ENCODE data around the gene GALP.
"Not testable (repeated sequence)": the region's sequence is repeated elsewhere in the genome, so short reads cannot be mapped to it uniquely, and the experiment has no call there.

Gene GALP

GRCh38 chr19:56175861-56176307 is at the start of gene GALP:
TSS of gene GALP (plus strand) at chr19:56176008. CDS start at chr19:56177109, 1,101 bp downstream.
- DNase-seq: not testable (repeated sequence)

DNA sequence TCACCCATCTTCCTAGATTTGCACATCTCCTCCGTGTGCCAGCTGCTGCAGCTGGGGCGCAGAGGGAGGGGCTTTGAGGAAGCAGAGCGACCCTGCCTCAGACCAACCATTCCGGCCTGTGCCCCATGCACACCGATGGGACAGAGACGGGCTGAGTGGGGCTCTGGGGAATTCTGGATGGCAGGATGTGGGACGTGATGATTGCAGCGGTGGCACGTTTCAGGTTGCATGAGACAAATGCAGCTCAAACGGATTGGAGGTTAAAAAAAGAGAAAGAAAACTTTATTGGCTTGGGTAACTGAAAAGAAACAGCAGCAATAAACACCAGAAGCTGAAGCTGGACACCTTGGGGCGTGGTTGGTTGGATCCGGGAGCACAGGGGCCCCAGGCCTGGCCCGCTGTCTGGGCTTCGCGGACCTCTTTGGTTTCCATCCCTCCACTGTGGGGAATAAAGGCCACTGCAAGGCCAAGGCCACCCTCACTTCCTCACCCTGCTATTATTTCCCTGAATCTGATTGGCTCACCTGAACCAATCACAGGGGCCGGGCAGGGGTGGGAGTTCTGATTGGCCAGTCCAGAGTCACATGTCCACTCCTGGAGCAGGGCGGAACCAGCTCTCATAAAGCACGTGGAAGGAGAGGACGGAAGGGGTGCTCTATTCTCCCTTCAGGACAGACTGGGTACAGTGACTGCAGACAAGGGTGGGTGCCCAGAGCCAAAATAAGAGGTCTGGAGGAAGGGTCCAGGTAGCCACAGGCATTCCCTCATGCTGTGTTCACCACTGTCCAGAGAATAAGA is 48.6 kb upstream of the GALP start:
- DNase-seq: no peak

GRCh38 chr19:56130006-56130405 is 45.8 kb upstream of the GALP start:
- no peak for DNase-seq

DNA sequence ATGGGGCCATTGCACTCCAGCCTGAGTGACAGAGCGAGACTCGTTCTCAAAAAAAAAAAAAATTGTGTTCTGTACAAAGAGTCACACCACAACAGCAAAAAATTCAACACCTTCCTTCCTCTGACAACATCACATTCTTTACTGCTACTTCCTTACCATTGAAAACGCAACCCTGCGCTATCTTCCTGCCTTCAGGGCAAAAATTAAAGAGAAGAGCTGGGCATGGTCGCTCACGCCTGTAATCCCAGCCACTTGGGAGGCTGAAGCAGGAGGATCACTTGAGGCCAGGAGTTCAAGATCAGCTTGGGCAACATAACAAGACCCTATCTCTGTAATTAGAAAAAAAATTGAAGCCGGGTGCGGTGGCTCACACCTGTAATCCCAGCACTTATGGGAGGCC is 44.2 kb upstream of the GALP start:
- no peak for DNase-seq

GRCh38 chr19:56132316-56132822 is 43.4 kb upstream of the GALP start:
- DNase-seq: no peak

DNA sequence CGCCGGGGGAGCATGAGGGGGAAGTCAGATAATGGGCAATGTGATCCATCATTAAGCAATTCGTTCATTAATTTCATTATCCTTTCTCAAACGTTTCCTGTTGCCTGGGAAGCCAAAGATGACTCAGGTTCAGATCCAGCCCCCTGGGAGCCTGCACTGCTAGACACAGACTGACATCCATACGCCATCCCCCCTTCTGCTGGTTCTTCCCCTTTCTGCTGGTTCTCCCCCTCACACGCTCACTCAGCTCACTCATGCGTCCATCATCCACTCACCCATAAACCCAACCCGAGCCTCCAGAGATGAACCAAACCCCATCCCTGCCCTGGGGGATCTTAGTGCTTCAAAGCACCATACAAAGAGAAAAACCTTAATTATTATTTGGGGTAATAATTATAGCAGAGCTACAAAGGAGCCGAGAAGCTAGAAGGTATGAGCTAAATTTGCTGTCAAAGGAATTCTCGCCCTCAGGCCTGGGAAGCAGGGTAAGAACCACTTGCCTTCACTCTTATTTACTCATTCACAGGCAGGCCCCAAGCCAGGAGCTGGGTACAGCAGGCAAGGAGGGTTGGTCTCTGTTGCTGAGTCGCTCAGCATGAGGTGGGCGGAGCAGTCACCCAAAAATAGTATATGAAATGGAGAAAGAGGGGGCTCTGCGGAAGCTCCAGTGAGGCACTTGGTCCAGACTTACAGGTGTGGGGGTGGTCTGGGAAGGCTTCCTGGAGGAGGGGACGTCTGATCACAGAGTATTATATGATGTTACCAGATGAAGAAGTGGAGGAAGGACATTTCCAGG is 41.8 kb upstream of the GALP start:
- DNase-seq: no peak

DNA sequence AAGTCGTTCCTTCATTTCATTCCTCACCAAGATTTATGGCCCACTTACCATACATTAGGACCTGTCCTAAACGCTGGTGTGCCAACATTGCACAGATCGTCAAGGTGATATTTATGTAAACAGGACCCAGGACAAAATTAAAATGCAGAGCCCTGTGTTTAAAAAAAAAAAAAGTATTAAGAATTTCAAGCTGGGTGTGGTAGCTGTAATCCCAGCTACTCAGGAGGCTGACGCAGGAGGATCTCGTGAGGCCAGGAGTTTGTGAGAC is 41.2 kb upstream of the GALP start:
- no peak for DNase-seq

- no peak for DNase-seq
Measured at GRCh38 chr19:56136362-56136761, 39.4 kb upstream of the GALP start.

- DNase-seq: no peak
Measured at GRCh38 chr19:56137405-56137804, 38.4 kb upstream of the GALP start.

DNA sequence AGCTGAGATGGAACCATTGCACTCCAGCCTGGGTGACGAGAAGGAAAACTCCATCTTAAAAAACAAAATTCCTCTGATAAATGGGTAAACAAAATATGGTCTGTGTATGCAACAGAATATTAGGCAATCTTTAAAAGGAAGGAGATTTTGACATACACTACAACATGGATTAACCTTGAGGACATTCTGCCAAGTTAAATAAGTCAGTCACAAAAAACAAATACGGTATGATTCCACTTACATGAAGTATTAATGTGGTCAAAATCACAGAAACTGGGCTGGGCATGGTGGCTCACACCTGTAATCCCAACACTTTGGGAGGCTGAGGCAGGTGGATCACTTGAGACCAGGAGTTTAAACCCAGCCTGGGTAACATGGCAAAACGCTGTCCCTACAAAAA is 37.7 kb upstream of the GALP start:
- DNase-seq: no peak

DNA sequence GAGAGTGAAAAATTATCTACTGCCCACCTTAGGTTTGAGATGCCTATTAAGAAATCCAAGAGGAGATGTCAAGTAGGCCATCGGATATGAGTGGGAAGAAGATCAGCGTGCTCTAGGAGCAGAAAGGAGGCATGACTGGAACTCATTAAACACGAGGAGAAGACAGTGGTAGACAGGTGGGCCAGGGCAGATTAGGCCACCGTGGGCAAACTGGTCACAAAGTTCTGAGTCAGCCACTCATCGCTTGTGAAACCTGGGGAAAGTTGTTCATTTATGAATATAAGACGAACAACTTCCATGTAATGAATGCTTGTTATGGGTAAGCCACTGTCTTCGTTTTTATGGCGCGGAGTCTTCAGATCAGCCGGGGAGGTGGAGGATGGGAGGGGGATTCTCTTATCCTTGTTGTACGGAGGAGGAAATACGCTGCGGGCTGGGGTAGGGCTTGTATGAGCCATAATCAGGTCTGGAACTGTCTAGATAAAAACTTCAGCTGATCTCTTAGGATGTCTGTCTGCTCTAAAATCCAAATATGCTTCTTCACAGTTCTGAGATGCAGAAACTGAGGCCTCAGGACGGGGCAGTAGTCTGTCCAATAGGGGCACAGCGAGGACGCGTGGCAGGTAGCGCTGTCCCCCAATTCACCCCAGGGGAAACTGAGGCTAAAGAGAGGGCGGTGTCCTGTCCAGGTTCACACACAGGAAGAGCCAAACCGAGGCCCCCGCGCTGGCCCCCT is 35.8 kb upstream of the GALP start:
- DNase-seq: no peak

DNA sequence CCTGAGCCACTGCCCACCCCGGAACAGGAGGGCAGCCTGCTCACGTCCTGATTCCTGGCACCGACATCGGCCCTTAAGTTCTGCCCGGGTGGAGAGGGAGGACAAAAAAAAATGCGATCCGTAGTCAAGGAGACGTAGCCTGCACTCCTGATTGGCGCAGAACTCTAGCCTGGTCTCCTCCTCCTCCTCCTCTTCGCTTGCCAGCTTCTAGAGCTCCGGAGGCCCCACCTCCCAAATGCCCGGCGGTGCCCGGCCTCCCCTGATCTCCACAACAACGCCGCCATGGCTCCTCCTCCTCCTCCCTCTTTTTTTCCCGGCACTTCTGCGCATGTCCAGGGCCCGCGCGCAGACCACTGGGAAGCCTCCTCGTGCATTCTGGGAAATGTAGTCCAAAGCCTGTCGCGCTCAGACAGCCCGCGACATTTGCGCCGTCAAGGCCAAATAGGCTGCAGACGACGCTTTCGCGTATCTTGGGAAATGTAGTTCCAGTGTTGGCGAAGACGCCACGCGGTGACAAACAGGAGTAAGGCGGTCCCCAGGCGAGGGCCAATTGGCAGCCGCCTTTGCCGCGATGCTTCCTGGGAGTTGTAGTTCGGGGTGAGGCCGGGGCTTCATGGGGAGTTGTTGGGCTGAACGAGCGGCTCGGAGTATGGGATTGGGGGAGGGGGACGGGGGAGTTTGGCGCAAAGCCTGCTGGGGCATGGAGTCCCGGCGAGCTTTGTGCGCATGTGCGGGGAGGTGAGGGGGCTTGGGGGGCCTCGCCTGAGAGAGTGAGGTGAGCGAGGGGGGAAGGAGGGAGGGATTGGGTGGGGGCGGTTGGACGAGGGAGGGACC is 35.0 kb upstream of the GALP start, which contains the start of gene ZNF444:
Gene ZNF444, plus strand, starts transcription at position 705 of the 834 bp plus-strand sequence. CDS start 5,625 bp downstream, outside the sequence.
- peak; percentile 99 for DNase-seq

GRCh38 chr19:56141417-56141993 is 34.3 kb upstream of the GALP start:
- DNase-seq: no peak

- no peak for DNase-seq
Measured at GRCh38 chr19:56142087-56142787, 33.6 kb upstream of the GALP start.

DNA sequence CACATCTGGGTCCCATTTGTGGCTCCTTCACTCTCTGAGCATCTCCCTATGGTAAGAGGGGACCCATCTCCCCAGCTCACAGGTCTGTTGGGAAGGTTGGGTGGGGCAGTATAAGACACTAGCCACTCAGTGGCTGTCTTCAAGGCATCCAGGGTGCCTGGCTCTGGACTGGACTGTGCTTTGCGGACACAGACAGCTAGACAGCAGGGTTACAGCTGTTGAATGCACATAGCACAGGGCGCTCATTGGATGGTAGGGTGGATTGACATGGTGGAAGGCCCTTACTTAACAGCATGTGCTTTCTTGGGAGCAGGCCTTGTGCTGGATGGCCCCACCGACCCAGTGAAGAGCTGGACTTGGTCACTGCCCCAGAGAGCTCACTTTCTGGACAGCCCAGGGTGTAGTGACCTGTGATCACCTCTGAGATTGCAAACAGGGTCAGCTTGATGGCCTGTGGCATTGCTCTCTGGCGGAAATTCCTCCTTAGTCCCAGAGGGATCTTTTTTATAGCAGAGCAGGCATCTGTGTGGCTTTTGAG is 32.8 kb upstream of the GALP start:
- no peak for DNase-seq

GRCh38 chr19:56144376-56144775 is 31.4 kb upstream of the GALP start:
- DNase-seq: no peak

DNA sequence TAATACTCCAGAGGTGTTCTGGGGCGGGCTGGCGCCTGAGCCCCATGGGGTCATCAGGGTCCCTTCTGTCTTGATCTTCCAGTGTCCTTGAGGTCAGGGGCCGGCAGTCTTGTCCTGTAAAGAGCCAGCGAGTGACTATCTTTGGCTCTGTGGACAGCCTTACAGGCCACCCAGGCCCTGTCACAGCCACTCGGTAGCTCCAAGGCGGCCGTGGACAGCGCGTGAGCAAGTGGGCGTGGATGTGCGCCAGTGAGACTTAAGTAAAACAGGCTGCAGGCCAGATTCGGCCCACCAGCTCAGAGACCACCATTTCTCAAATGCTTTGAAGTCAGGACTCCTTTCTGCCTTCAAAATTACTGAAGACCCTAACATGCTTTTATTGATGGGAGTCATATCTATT is 31.0 kb upstream of the GALP start:
- DNase-seq: no peak

DNA sequence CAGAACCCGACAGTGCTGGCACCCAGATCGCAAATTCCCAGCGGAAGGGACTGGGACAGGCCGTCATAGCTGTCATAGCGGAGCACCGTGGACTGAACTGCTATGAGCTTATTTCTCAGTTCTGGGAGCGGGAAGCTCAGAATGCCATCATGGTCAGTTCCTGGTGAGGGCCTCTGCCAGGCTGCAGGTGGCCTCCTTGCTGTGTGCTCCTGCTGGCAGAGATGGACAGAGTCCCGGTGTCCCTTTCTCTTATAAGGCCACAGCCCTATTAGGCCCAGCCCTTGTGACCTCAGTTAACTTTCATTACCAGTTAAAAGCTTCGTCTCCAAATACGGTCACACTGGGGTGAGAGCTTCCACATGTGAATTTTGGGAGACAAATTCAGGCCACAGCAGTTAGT is 30.1 kb upstream of the GALP start:
- no peak for DNase-seq

DNA sequence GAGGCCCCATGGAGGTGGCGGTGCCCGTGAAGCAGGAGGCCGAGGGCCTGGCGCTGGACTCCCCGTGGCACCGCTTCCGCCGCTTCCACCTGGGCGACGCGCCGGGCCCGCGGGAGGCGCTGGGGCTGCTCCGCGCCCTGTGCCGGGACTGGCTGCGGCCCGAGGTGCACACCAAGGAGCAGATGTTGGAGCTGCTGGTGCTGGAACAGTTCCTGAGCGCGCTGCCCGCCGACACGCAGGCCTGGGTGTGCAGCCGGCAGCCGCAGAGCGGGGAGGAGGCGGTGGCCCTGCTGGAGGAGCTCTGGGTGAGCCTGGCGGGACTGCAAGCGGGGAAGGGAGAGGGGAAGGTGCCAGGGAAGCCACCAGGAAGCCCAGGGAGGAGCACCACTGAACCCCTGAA is 28.9 kb upstream of the GALP start:
- no peak for DNase-seq

- no peak for DNase-seq
Measured at GRCh38 chr19:56147307-56147706, 28.5 kb upstream of the GALP start.

DNA sequence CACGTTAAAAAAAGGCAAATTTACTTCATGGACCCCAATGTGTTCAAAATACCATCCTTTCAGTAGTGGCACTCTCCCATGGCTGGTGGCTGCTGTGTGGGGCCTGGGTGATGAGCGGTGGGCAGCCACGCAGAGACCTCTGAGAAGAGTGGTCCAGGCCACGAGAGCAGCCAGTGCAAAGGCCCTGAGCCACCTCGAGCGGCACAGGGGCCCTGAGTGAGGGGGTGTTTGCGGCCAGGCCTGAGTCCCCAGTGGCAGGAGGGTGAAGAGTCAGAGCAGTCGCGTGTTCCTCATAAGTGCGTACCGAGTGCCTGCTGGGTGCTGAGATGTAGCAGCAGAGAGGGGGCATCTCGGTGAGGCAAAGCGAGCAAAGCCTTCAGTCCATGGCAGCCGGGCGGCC is 27.7 kb upstream of the GALP start:
- no peak for DNase-seq

Data from DMS 273 treated with DMSO at 0.1 percent for 48 hours (cell line).